ENCODE data around the gene IBA57. TPM values are rescaled to one million over a fixed set of nuclear protein-coding genes. Genes with fewer than 3 reads are reported as not detected.

The IBA57 gene
- total RNA-seq, 2 experiments from 2014 or later = 9.1 to 9.9 TPM

DNA sequence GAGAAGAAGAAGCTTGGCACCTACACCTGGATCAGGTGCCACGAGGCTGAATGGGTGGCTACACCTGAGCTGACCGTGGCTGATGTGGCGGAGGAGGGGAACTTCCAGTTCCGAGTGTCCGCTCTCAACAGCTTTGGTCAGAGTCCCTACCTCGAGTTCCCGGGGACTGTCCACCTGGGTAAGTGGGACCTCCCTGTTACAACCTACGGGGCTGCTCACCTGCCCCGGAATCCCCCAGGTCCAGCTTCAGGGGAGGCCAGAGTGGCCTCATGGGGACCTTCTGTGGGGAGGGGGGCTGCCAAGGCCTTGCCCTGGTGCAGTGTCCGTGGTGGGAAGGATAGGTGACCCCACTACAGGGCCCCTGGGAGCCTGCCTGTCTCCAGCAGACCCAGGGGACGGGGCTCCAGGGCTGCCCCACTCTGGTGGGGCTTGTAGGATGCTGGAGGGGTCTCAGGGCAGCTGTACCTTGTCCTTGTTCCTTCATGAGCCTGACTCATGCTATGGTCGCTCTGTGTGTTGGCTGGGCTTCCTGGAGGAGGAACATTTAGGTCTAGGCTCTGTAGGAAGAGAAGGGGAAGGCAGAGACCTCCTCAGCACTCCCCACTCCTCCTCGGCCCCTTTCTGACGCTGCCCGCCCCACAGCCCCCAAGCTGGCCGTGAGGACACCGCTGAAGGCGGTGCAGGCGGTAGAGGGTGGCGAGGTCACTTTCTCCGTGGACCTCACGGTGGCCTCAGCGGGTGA, 49.5 kb downstream of the IBA57 start:
- Histone ChIP-seq H3K79me2 (ENCODE audit: insufficient read depth, low read depth, low read length) (no peaks in the 10 kb centered on the region), H3K9me3 (ENCODE audit: low read length) (no peaks in the 10 kb centered on the region), H3K36me3 (ENCODE audit: insufficient read depth, low read length) (peaks cover 12% of the 10 kb centered on the region; the same call in 1 of the 2 replicates), H3K4me2 (ENCODE audit: low read length) (no peak overlapping the region), H3K9me2 (ENCODE audit: insufficient read depth, low read length) (no peaks in the 10 kb centered on the region), H3K4me1 (ENCODE audit: insufficient read depth, low read length, poor library complexity, severe bottlenecking) (peaks cover 10% of the 10 kb centered on the region), H2AFZ (ENCODE audit: low read length) (no peak overlapping the region), H4K20me1 (ENCODE audit: insufficient read depth, low read length) (no peaks in the 10 kb centered on the region), H3K27ac (ENCODE audit: low read depth, low read length, poor library complexity, severe bottlenecking) (no peak overlapping the region), H3K4me3 (ENCODE audit: low read depth, low read length, poor library complexity, severe bottlenecking) (no peak overlapping the region)
- no TSS peak for BruUV-seq (replicated peaks)
- no peak for DNase-seq (ENCODE audit: low spot score)
- POLR2A ChIA-PET = interaction anchor here (0.6 kb wide), 1 partner anchor 1419 kb away, joined by 4 read pairs; no protein-coding TSS in a partner anchor
- CTCF ChIA-PET (ENCODE audit: unreplicated experiment) = no interaction called here
- TF ChIP-seq, protein P1, sequence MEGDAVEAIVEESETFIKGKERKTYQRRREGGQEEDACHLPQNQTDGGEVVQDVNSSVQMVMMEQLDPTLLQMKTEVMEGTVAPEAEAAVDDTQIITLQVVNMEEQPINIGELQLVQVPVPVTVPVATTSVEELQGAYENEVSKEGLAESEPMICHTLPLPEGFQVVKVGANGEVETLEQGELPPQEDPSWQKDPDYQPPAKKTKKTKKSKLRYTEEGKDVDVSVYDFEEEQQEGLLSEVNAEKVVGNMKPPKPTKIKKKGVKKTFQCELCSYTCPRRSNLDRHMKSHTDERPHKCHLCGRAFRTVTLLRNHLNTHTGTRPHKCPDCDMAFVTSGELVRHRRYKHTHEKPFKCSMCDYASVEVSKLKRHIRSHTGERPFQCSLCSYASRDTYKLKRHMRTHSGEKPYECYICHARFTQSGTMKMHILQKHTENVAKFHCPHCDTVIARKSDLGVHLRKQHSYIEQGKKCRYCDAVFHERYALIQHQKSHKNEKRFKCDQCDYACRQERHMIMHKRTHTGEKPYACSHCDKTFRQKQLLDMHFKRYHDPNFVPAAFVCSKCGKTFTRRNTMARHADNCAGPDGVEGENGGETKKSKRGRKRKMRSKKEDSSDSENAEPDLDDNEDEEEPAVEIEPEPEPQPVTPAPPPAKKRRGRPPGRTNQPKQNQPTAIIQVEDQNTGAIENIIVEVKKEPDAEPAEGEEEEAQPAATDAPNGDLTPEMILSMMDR (conservative IDR thresholded peaks at IDR 0.05; ENCODE audit: low read length) = no peak
- TF ChIP-seq EZH2phosphoT487 (IDR thresholded peaks at IDR 0.05; ENCODE audit: borderline replicate concordance, low read depth, low read length) = no peak
- intact Hi-C loops (cut with micrococcal nuclease; ENCODE audit: unreplicated experiment) = loop anchor here (5.0 kb wide), 1 partner anchor 302 kb away; no protein-coding TSS in a partner anchor

DNA sequence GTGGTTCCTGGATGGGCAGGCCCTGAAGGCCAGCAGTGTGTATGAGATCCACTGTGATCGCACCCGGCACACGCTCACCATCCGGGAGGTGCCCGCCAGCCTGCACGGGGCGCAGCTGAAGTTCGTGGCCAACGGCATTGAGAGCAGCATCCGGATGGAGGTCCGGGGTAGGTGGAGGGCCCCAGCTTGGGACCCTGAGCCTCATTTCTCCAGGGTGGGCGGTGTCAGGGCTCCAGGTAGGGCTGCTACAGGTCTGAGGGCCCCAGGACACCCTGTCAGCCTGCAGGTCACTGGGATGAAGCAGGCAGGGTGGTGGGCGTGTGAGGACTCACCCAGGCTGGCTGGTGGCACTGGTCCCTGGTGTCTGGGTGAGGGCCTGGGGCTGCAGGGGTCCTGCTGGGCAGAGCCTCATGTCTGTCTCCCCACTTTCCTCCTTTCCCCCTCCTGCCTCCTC, 50.1 kb downstream of the IBA57 start:
- ChIA-PET POLR2A (no interaction called here), CTCF (ENCODE audit: unreplicated experiment) (no interaction called here)
- peaks cover 12% of the 10 kb centered on the region for H3K4me1 ChIP-seq (ENCODE audit: insufficient read depth, low read length, poor library complexity, severe bottlenecking)
- no peak overlapping the region for H3K27ac ChIP-seq (ENCODE audit: low read depth, low read length, poor library complexity, severe bottlenecking)
- no peaks in the 10 kb centered on the region for H3K9me2 ChIP-seq (ENCODE audit: insufficient read depth, low read length)
- H3K4me3 ChIP-seq (ENCODE audit: low read depth, low read length, poor library complexity, severe bottlenecking) = no peak overlapping the region
- BruUV-seq (replicated peaks) = no TSS peak
- no peak for DNase-seq (ENCODE audit: low spot score)
- no peaks in the 10 kb centered on the region for H3K79me2 ChIP-seq (ENCODE audit: insufficient read depth, low read depth, low read length)
- no peak overlapping the region for H2AFZ ChIP-seq (ENCODE audit: low read length)
- no peaks in the 10 kb centered on the region for H4K20me1 ChIP-seq (ENCODE audit: insufficient read depth, low read length)
- no peaks in the 10 kb centered on the region for H3K9me3 ChIP-seq (ENCODE audit: low read length)
- no peak overlapping the region for H3K4me2 ChIP-seq (ENCODE audit: low read length)
- no peak for TF ChIP-seq EZH2phosphoT487 (IDR thresholded peaks at IDR 0.05; ENCODE audit: borderline replicate concordance, low read depth, low read length)
- TF ChIP-seq, protein P1 (conservative IDR thresholded peaks at IDR 0.05; ENCODE audit: low read length) = no peak
- intact Hi-C loops (cut with micrococcal nuclease; ENCODE audit: unreplicated experiment) = no loop called here
- peaks cover 18% of the 10 kb centered on the region; the same call in 1 of the 2 replicates for H3K36me3 ChIP-seq (ENCODE audit: insufficient read depth, low read length)
